Calu3 (cell line): ENCODE measurements around the gene FGF19. TPM values are rescaled to one million over a fixed set of nuclear protein-coding genes. Genes with fewer than 3 reads are reported as not detected.

Experiments used
- BruUV-seq: library from RNA; stranded (reverse); fragments of 400-500 nt; replicated peaks from 2 replicates; lab custom pipeline; 2021; lab: Mats Ljungman, UMichigan
- CTCF ChIA-PET: fragments of 300-600 bp; sonication (Branson Sonifier 250); formaldehyde crosslinking; loops from one replicate; lab custom pipeline; 2022; ENCODE audit warnings: antibody characterized with exemption; lab: Charles Lee
- DNase-seq: peaks from one replicate; pipeline ENCODE4 v3.0.0; 2022
- H3K27ac Mint-ChIP-seq: one replicate; pipeline ENCODE4 v1.8.0; 2022; ENCODE audit warnings: mixed read lengths; ENCODE audit not compliant: unreplicated experiment
- H3K27me3 Mint-ChIP-seq: one replicate; pipeline ENCODE4 v1.8.0; 2022; ENCODE audit warnings: mixed read lengths; ENCODE audit not compliant: unreplicated experiment
- H3K36me3 Mint-ChIP-seq: one replicate; pipeline ENCODE4 v1.8.0; 2022; ENCODE audit warnings: mild to moderate bottlenecking, moderate library complexity, mixed read lengths; ENCODE audit not compliant: insufficient read depth, unreplicated experiment
- H3K4me1 Mint-ChIP-seq: one replicate; pipeline ENCODE4 v1.8.0; 2022; ENCODE audit warnings: mild to moderate bottlenecking, low read depth, mixed read lengths; ENCODE audit not compliant: unreplicated experiment
- H3K4me3 Mint-ChIP-seq: one replicate; pipeline ENCODE4 v1.8.0; 2022; ENCODE audit warnings: mild to moderate bottlenecking, low read depth, moderate library complexity, mixed read lengths; ENCODE audit not compliant: unreplicated experiment
- H3K9me3 Mint-ChIP-seq: one replicate; pipeline ENCODE4 v1.8.0; 2022; ENCODE audit warnings: low read depth, mixed read lengths; ENCODE audit not compliant: unreplicated experiment
- intact Hi-C: fragments of 100-400 bp; cut with micrococcal nuclease; formaldehyde crosslinking; loops from one replicate; pipeline ENCODE4 v1.10.0; 2022; ENCODE audit not compliant: unreplicated experiment
- total RNA-seq: library from RNA; stranded (reverse); gene quantifications from 2 replicates; pipeline ENCODE4 v1.2.3, GENCODE V29; 2022
- TF ChIP-seq, protein P1 (sequence below): fragments of 200-600 bp; IDR thresholded peaks from one replicate; pipeline ENCODE4 v1.8.0; 2022; ENCODE audit warnings: antibody characterized with exemption; ENCODE audit not compliant: unreplicated experiment

FGF19 gene
- total RNA-seq, 1 experiment from 2014 or later = 1.4 TPM

DNA sequence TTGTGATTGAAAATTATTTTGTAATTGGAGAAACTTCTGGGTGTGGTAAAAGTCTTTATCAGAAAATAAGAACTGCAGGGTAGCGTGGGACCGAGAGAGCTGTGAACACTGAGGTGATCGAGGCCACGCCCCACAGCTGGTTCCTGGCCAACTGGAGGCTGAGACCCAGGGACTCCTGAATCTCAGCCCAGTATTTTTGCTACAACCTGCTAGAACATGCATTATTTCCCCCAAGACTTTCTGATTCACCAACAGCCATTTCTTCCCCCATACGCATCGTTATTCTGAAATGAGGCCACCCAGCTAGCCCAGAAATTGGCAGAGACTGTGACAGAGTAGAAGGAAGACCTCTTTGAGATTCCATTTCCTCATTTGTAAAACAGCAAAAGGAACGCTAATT lies 3.4 kb upstream of the FGF19 start:
- Mint-ChIP-seq H3K27ac (no peak overlapping the region), H3K9me3 (no peaks in the 10 kb centered on the region), H3K4me1 (no peaks in the 10 kb centered on the region), H3K4me3 (no peak overlapping the region), H3K27me3 (peaks cover 43% of the 10 kb centered on the region), H3K36me3 (no peaks in the 10 kb centered on the region)
- TF ChIP-seq, protein P1, sequence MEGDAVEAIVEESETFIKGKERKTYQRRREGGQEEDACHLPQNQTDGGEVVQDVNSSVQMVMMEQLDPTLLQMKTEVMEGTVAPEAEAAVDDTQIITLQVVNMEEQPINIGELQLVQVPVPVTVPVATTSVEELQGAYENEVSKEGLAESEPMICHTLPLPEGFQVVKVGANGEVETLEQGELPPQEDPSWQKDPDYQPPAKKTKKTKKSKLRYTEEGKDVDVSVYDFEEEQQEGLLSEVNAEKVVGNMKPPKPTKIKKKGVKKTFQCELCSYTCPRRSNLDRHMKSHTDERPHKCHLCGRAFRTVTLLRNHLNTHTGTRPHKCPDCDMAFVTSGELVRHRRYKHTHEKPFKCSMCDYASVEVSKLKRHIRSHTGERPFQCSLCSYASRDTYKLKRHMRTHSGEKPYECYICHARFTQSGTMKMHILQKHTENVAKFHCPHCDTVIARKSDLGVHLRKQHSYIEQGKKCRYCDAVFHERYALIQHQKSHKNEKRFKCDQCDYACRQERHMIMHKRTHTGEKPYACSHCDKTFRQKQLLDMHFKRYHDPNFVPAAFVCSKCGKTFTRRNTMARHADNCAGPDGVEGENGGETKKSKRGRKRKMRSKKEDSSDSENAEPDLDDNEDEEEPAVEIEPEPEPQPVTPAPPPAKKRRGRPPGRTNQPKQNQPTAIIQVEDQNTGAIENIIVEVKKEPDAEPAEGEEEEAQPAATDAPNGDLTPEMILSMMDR = no peak
- intact Hi-C loops = no loop called here
- no peak for DNase-seq
- no TSS peak for BruUV-seq
- CTCF ChIA-PET = interaction anchor here (0.6 to 1.0 kb wide), 2 partner anchors 191 to 194 kb away, joined by 5 to 9 read pairs; no protein-coding TSS in a partner anchor

DNA sequence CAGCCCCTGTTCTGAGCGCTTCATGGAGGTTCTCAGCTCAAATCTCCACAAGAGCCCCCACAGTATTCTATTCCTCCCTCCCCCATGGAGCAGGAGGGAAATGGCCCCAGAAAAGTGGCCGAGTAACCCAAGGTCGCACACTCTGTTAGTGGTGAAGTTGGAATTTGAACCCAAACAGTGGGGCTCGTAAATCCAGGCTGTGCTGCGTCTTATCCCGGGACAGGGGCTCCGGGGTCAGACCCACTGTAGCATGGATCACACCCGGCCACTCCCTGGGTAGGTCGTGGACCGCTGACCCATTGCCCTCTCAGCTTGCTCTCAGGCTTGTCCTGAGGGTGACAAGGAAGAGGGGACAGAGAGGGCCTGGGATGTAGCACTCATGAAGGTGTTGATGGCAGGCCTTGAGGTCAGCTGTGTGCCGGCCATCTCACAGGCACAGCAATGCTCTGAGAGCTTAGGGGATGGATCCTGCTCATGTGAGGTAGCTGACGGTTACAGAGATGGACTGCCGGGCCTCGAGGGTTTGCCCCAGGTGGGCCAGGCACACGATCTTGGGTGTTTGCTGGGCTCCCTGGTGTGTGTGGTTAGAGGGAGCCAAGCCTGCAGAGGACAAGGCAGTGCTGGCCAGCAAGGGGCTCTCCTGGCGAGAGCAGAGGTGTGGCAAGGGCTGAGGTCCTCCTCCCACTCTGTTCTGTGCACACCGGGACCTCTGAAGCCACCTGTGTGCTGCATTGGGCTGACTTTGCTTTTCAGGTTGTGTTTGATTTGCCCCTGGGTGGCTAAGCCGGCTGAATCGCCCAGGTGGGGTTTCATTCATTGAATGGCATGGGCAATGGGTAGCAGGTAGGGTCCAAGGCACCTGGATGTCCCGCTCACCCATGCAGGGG lies 2.3 kb upstream of the FGF19 start:
- no TSS peak for BruUV-seq
- peaks cover 43% of the 10 kb centered on the region for H3K27me3 Mint-ChIP-seq
- TF ChIP-seq, protein P1 = no peak
- H3K4me3 Mint-ChIP-seq = no peak overlapping the region
- no peaks in the 10 kb centered on the region for H3K36me3 Mint-ChIP-seq
- no peaks in the 10 kb centered on the region for H3K9me3 Mint-ChIP-seq
- intact Hi-C loops = no loop called here
- no peak for DNase-seq
- CTCF ChIA-PET = no interaction called here
- H3K27ac Mint-ChIP-seq = no peak overlapping the region
- H3K4me1 Mint-ChIP-seq = no peaks in the 10 kb centered on the region

DNA sequence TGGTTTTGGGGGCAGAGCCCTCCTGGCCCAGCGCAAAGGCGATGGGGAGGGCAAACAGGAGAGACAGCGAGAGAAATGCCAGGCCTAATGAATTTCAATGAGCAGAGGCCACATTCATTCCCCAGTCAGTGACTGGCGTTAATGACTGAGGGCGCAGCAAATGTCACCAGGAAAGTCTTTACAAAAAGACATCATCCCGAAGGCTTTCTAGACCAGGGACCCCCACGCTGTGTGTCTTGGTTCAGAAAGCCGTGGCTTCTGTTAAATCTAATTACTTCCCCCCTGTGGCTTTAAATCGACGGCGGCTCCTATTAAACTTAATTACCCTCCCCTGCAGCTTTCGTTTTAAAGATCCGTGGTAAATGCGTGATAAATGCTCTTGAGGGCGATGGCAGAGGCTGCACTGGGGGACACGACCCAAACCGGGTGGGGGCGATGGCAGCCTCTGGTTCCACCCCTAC lies 1.6 kb upstream of the FGF19 start:
- H3K27me3 Mint-ChIP-seq = peaks cover 43% of the 10 kb centered on the region
- intact Hi-C loops = no loop called here
- no peak overlapping the region for H3K27ac Mint-ChIP-seq
- no peak overlapping the region for H3K4me3 Mint-ChIP-seq
- DNase-seq = no peak
- CTCF ChIA-PET = interaction anchor here (0.6 kb wide), 1 partner anchor 268 kb away, joined by 3 read pairs; no protein-coding TSS in a partner anchor
- peaks cover 7% of the 10 kb centered on the region for H3K4me1 Mint-ChIP-seq
- H3K9me3 Mint-ChIP-seq = no peaks in the 10 kb centered on the region
- no TSS peak for BruUV-seq
- peaks cover 3% of the 10 kb centered on the region for H3K36me3 Mint-ChIP-seq
- TF ChIP-seq, protein P1 = no peak

DNA sequence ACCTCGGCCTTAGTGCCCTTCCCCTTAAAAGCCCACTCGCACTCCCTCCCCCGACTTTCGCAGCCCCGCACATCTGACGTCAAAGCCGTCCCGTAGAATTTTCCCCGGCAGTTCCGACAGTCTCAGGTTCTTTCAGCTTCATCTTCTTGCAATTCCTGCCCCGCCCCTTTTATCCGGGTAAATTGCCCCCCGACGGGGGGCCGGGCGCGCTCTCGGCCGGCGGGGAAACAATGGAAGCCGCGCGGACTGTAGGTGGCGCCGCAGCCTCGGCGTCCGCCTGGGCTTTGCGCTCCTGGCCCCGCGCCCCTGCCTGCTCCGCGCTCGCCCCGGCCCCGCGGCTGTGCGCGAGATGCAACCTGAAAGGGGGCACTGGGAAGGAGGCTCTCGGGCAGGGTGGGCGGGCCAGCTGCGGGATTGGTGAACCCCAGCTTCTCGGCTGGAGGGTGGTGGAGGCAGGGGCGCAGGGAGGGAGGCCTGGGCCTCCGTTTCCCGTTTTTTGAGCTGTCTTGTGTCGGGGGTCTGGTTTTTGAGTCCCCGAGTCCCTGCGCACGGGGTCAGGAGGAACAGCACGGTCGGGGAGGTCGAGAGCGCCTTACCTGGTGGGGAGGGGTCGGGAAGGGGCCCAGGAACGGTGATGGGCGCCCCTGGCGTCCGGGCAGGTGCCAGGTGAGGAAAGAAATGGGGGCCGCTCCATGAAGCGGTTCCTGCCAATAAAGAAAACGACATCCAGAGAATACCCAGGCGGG lies 859 bp upstream of the FGF19 start:
- no peak overlapping the region for H3K27ac Mint-ChIP-seq
- H3K4me3 Mint-ChIP-seq = peak overlapping the region; percentile 49
- H3K4me1 Mint-ChIP-seq = peaks cover 12% of the 10 kb centered on the region
- H3K36me3 Mint-ChIP-seq = peaks cover 3% of the 10 kb centered on the region
- no TSS peak for BruUV-seq
- no peaks in the 10 kb centered on the region for H3K9me3 Mint-ChIP-seq
- TF ChIP-seq, protein P1 = peak; percentile 13
- CTCF ChIA-PET = interaction anchor here (0.6 kb wide), 1 partner anchor 268 kb away, joined by 3 read pairs; no protein-coding TSS in a partner anchor
- intact Hi-C loops = loop anchor here (5.0 kb wide), 1 partner anchor 183 kb away; no protein-coding TSS in a partner anchor
- peak; percentile 30 for DNase-seq
- peaks cover 43% of the 10 kb centered on the region for H3K27me3 Mint-ChIP-seq
